A549 (cell line): Measurements from ENCODE around the gene THBS1. TPM values are rescaled to one million over a fixed set of nuclear protein-coding genes. Genes with fewer than 3 reads are reported as not detected.

Experiments
- ATAC-seq, 2 experiments: fragments of 200-7000 bp in 1 of 2; fragments of >200 bp in 1 of 2; cut with Nextera tagmentation in 1 of 2; cut with Tn5 transposase in 1 of 2; 3 replicates each; pipeline versions ENCODE4 v1.8.0 to v1.9.1; 2018 to 2020; ENCODE audit warnings: mild to moderate bottlenecking in 1 of 2, moderate library complexity in 1 of 2
- CTCF ChIA-PET: fragments of 300-600 bp; sonication (Branson Sonifier 250); formaldehyde crosslinking; extraction: SDS; loops from one replicate; lab custom pipeline; 2021; ENCODE audit warnings: antibody characterized with exemption, inconsistent platforms; lab: Yijun Ruan, JAX
- POLR2A ChIA-PET: fragments of 350-600 bp; formaldehyde crosslinking; extraction: SDS; loops from one replicate; lab custom pipeline; 2021; ENCODE audit warnings: antibody characterized with exemption, inconsistent platforms; lab: Yijun Ruan, JAX
- DNase-seq, 2 experiments: peaks; one replicate each; pipeline versions ENCODE4 v3.0.0 to v3.0.0-alpha.2; 2011 to 2016; ENCODE audit warnings: low read depth in 1 of 2, low spot score in 1 of 2
- FAIRE-seq: peaks from 2 replicates; lab custom pipeline; 2011; peaks lifted over from hg19 to GRCh38; lab: Jason Lieb, UNC
- H3K27ac ChIP-seq, 2 experiments: fragments of >200 bp; sonication (Bioruptor Twin); formaldehyde crosslinking; 3 replicates each; pipeline ENCODE4 v1.5.1; 2016 to 2017
- H3K4me1 ChIP-seq: fragments of >200 bp; sonication (Bioruptor Twin); formaldehyde crosslinking; 3 replicates; pipeline ENCODE4 v1.6.1; 2016
- H3K4me2 ChIP-seq: fragments of >200 bp; sonication (Bioruptor Twin); formaldehyde crosslinking; 3 replicates; pipeline ENCODE4 v1.6.1; 2016
- H3K4me3 ChIP-seq: fragments of >200 bp; sonication (Bioruptor Twin); formaldehyde crosslinking; 3 replicates; pipeline ENCODE4 v1.5.1; 2016
- H3K9me3 ChIP-seq: fragments of >200 bp; sonication (Bioruptor Twin); formaldehyde crosslinking; 3 replicates; pipeline ENCODE4 v1.6.1; 2016
- CEBPB ChIP-seq, 2 experiments: fragments of >200 bp in 1 of 2; sonication (Bioruptor Twin) in 1 of 2; formaldehyde crosslinking in 1 of 2; IDR thresholded peaks; 2 replicates each; pipeline ENCODE4 v1.6.1; 2012 to 2016
- CHD2 ChIP-seq: fragments of 150-350 bp; IDR thresholded peaks from 2 replicates; pipeline ENCODE4 v1.6.1; 2014; ENCODE audit warnings: low read length; ENCODE audit not compliant: partially characterized antibody
- ELK1 ChIP-seq: fragments of 150-350 bp; IDR thresholded peaks from 2 replicates; pipeline ENCODE4 v1.6.1; 2014; ENCODE audit warnings: low read depth, mild to moderate bottlenecking, low read length
- EP300 ChIP-seq, 2 experiments: fragments of >200 bp; sonication (Bioruptor Twin); formaldehyde crosslinking; IDR thresholded peaks; 2 replicates in 1 of 2; 3 replicates in 1 of 2; pipeline ENCODE4 v1.6.1; 2016 to 2017
- FOXS1 ChIP-seq: fragments of 250-450 bp; sonication (Bioruptor Pico); IDR thresholded peaks from 2 replicates; pipeline ENCODE4 v1.5.0; 2020; ENCODE audit warnings: mild to moderate bottlenecking, moderate library complexity
- HOXB5 ChIP-seq: fragments of 250-450 bp; sonication (Bioruptor Pico); IDR thresholded peaks from 2 replicates; pipeline ENCODE4 v1.5.0; 2020; ENCODE audit warnings: mild to moderate bottlenecking, moderate library complexity
- KDM5A ChIP-seq: fragments of 200-600 bp; sonication (generic); IDR thresholded peaks from 2 replicates; pipeline ENCODE4 v1.6.1; 2016; ENCODE audit warnings: antibody characterized with exemption, mild to moderate bottlenecking
- MAX ChIP-seq: IDR thresholded peaks from 2 replicates; pipeline ENCODE4 v1.6.1; 2012
- MYC ChIP-seq: IDR thresholded peaks from 2 replicates; pipeline ENCODE4 v1.6.1; 2012; ENCODE audit warnings: mild to moderate bottlenecking, inconsistent platforms, low read length, improper control_type of control experiment, borderline replicate concordance
- NFE2L2 ChIP-seq: fragments of 150-350 bp; conservative IDR thresholded peaks from 2 replicates; pipeline ENCODE4 v1.6.1; 2014; ENCODE audit warnings: low read length
- NR3C1 ChIP-seq: fragments of >200 bp; sonication (Bioruptor Twin); formaldehyde crosslinking; IDR thresholded peaks from 3 replicates; pipeline ENCODE4 v1.6.1; 2017
- PHF8 ChIP-seq: fragments of 200-600 bp; sonication (generic); IDR thresholded peaks from 2 replicates; pipeline ENCODE4 v1.6.1; 2016; ENCODE audit warnings: low read depth, mild to moderate bottlenecking, antibody characterized with exemption, moderate library complexity, borderline replicate concordance
- POLR2AphosphoS2 ChIP-seq: conservative IDR thresholded peaks from 2 replicates; pipeline ENCODE4 v1.6.1; 2012; ENCODE audit warnings: low read length, improper control_type of control experiment, inconsistent platforms
- RNF2 ChIP-seq: fragments of 200-600 bp; sonication (generic); IDR thresholded peaks from 2 replicates; pipeline ENCODE4 v1.6.1; 2016; ENCODE audit warnings: low read depth, mild to moderate bottlenecking, antibody characterized with exemption, moderate library complexity, borderline replicate concordance
- USF2 ChIP-seq: fragments of 450-650 bp; IDR thresholded peaks from 2 replicates; pipeline ENCODE4 v1.6.1; 2014; ENCODE audit warnings: antibody characterized with exemption
- WGBS: methylation state at CpG from one replicate; pipeline ENCODE4 v1.1.6; 2017; ENCODE audit errors: missing lambda C conversion rate; 5-methylcytosine and 5-hydroxymethylcytosine counted together
- polyA plus RNA-seq, 4 experiments: library from polyadenylated mRNA; depleted of rRNA in 3 of 4; stranded (reverse); fragments of >200 nt; fragmentation: RNase III in 1 of 4; extraction: RNeasy Plus Mini Kit Qiagen cat#74134 plus additional on column Dnase treatment in 1 of 4; gene quantifications; 2 replicates in 3 of 4; 3 replicates in 1 of 4; pipeline ENCODE4 v1.2.3, GENCODE V29; 2011 to 2017
- TF ChIP-seq, protein P1 (sequence below): IDR thresholded peaks from 2 replicates; pipeline ENCODE4 v1.6.1; 2012; ENCODE audit warnings: low read depth, borderline replicate concordance

The THBS1 gene
- polyA plus RNA-seq, 2 of the 4 experiments (the other 2 are of a cell fraction), result 46.8 to 54.9 TPM

GRCh38 chr15:39629906-39630305 is 49.0 kb downstream of the THBS1 start:
- no peak for ATAC-seq
- TF ChIP-seq POLR2AphosphoS2 (no peak), ELK1 (no peak)
- TF ChIP-seq, all 56 proteins: peak for 0
- no peak overlapping the region for H3K4me3 ChIP-seq
- 55% methylated on average over 3 of the region's 3 CpGs for WGBS
- H3K4me2 ChIP-seq, result no peak overlapping the region
- H3K4me1 ChIP-seq, result peaks cover 8% of the 10 kb centered on the region; the same call in 2 of the 3 replicates
- H3K27ac ChIP-seq, result no peak overlapping the region
- FAIRE-seq (no peak), DNase-seq (no peak)
- ChIA-PET POLR2A (no interaction called here), CTCF (interaction anchor here (0.6 to 1.2 kb wide), 2 partner anchors 16 to 315 kb away, joined by 3 to 4 read pairs; no protein-coding TSS in a partner anchor)
- H3K9me3 ChIP-seq, result no peaks in the 10 kb centered on the region

DNA sequence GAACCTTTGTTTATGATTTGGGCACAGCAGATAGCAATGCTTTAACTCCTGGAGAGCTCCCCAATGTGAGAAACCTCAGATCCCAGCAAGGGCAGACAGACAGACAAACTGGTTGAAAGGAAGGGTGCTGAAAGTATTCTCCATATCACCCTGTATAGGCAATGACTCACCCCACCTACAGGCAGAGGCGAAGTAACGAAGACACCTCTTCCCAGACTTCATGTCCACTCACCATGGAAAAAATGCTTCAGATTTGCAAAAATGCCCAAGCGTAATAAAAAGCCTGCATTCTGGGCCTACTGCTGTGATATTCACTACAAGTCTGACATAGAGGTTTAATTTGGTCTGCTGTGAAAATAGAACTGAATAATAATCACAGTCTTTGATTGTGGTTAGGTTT is 50.5 kb downstream of the THBS1 start:
- FAIRE-seq, result no peak
- no peak for DNase-seq
- Histone ChIP-seq H3K9me3 (no peaks in the 10 kb centered on the region), H3K27ac (no peak overlapping the region), H3K4me3 (no peak overlapping the region), H3K4me2 (no peak overlapping the region), H3K4me1 (0 out of 3 replicates have a peak, but pooled peaks cover 5% of the 10 kb centered on the region)
- ChIA-PET POLR2A (no interaction called here), CTCF (interaction anchor here (1.5 kb wide), 1 partner anchor 126 kb away, joined by 4 read pairs; no protein-coding TSS in a partner anchor)
- TF ChIP-seq POLR2AphosphoS2, result no peak
- TF ChIP-seq FOXS1 (CRISPR knock-in tag), result no peak
- no peak for TF ChIP-seq USF2
- no peak for TF ChIP-seq HOXB5 (CRISPR knock-in tag)
- no peak for TF ChIP-seq PHF8
- no peak for TF ChIP-seq CHD2
- TF ChIP-seq MYC, result no peak
- 89% methylated on average over 3 of the region's 3 CpGs for WGBS
- no peak for ATAC-seq

- no peak overlapping the region for H3K4me3 ChIP-seq
- ChIA-PET POLR2A (no interaction called here), CTCF (no interaction called here)
- no peak overlapping the region for H3K27ac ChIP-seq
- DNase-seq (no peak), FAIRE-seq (no peak), ATAC-seq (no peak)
- TF ChIP-seq EP300 (IDR thresholded peaks at IDR 0.05) (no peak), KDM5A (no peak), MAX (no peak), RNF2 (no peak), NR3C1 (no peak), MYC (no peak)
- WGBS, result 97% methylated on average over 1 of the region's 1 CpG
- H3K4me1 ChIP-seq, result peaks cover 16% of the 10 kb centered on the region
- H3K9me3 ChIP-seq, result no peaks in the 10 kb centered on the region
- H3K4me2 ChIP-seq, result no peak overlapping the region
Observed at GRCh38 chr15:39638041-39638440, 57.2 kb downstream of the THBS1 start.

- whole genome bisulfite sequencing, result 37% methylated on average over 1 of the region's 1 CpG
- no peak overlapping the region for H3K4me2 ChIP-seq
- ATAC-seq (no peak), DNase-seq (no peak), FAIRE-seq (no peak)
- peaks cover 16% of the 10 kb centered on the region for H3K4me1 ChIP-seq
- no peaks in the 10 kb centered on the region for H3K9me3 ChIP-seq
- TF ChIP-seq POLR2AphosphoS2 (no peak), CEBPB (IDR thresholded peaks at IDR 0.05) (no peak), NFE2L2 (no peak)
- TF ChIP-seq, protein P1, sequence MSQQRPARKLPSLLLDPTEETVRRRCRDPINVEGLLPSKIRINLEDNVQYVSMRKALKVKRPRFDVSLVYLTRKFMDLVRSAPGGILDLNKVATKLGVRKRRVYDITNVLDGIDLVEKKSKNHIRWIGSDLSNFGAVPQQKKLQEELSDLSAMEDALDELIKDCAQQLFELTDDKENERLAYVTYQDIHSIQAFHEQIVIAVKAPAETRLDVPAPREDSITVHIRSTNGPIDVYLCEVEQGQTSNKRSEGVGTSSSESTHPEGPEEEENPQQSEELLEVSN, result no peak
- H3K27ac ChIP-seq, result no peak overlapping the region
- CTCF ChIA-PET, result no interaction called here
- H3K4me3 ChIP-seq, result no peak overlapping the region
- POLR2A ChIA-PET, result no interaction called here
Observed at GRCh38 chr15:39639037-39639436, 58.2 kb downstream of the THBS1 start.
